Neural progenitor cell (in vitro differentiated cells): Measurements from ENCODE around the gene MAPK1.

Source experiments
- CTCF ChIP-seq: fragments of 200-600 bp; sonication (generic); IDR thresholded peaks from 2 replicates; pipeline ENCODE4 v1.5.1; 2017; ENCODE audit warnings: antibody characterized with exemption, mild to moderate bottlenecking
- EZH2 ChIP-seq: fragments of 200-600 bp; sonication (generic); IDR thresholded peaks from 2 replicates; pipeline ENCODE4 v1.6.1; 2017; ENCODE audit warnings: antibody characterized with exemption, mild to moderate bottlenecking, moderate library complexity
- EZH2phosphoT487 ChIP-seq: fragments of 200-600 bp; sonication (generic); IDR thresholded peaks from 2 replicates; pipeline ENCODE4 v1.6.1; 2017; ENCODE audit warnings: antibody characterized with exemption

GRCh38 chr22:21868651-21869050, 1.2 kb upstream of the MAPK1 start:
- TF ChIP-seq CTCF = no peak
- no peak for TF ChIP-seq EZH2
- no peak for TF ChIP-seq EZH2phosphoT487
